Liver (tissue), 9 donors: ENCODE results near the gene KRTAP25-1. TPM values are rescaled to one million over a fixed set of nuclear protein-coding genes. Genes with fewer than 3 reads are reported as not detected.

Source experiments
- DNase-seq: peaks from one replicate; pipeline ENCODE4 v3.0.0-alpha.2; 2017; ENCODE audit warnings: low spot score
- H3K27ac ChIP-seq, 2 donors: one replicate each; pipeline ENCODE4 v1.7.0; 2013; ENCODE audit warnings: inconsistent platforms in 2 of 2, low read length in 2 of 2, control low read depth in 1 of 2, low read depth in 1 of 2, mild to moderate bottlenecking in 1 of 2
- H3K27me3 ChIP-seq, 4 donors: one replicate each; pipeline versions ENCODE4 v1.6.1 to v1.7.0; 2013; ENCODE audit warnings: low read length in 3 of 4, inconsistent platforms in 1 of 4, mild to moderate bottlenecking in 1 of 4, moderate library complexity in 1 of 4; ENCODE audit not compliant: control insufficient read depth in 4 of 4, insufficient read depth in 4 of 4
- H3K36me3 ChIP-seq, 4 donors: one replicate each; pipeline versions ENCODE4 v1.6.1 to v1.7.0; 2013; ENCODE audit warnings: low read length in 3 of 4, mild to moderate bottlenecking in 3 of 4, low read depth in 1 of 4, moderate library complexity in 1 of 4; ENCODE audit not compliant: control insufficient read depth in 4 of 4, insufficient read depth in 3 of 4
- H3K4me1 ChIP-seq, 4 donors: one replicate each; pipeline versions ENCODE4 v1.6.1 to v1.7.0; 2013; ENCODE audit warnings: low read length in 3 of 4, mild to moderate bottlenecking in 3 of 4, moderate library complexity in 1 of 4; ENCODE audit not compliant: control insufficient read depth in 4 of 4, insufficient read depth in 4 of 4
- H3K4me3 ChIP-seq, 3 donors: one replicate each; pipeline versions ENCODE4 v1.6.1 to v1.7.0; 2013; ENCODE audit warnings: low read length in 3 of 3, control low read depth in 1 of 3, low read depth in 1 of 3, mild to moderate bottlenecking in 1 of 3
- H3K9ac ChIP-seq, 2 donors: one replicate each; pipeline ENCODE4 v1.7.0; 2013; ENCODE audit warnings: low read length in 2 of 2, mild to moderate bottlenecking in 2 of 2, moderate library complexity in 2 of 2, control low read depth in 1 of 2, low read depth in 1 of 2
- H3K9me3 ChIP-seq, 4 donors: one replicate each; pipeline versions ENCODE4 v1.6.1 to v1.7.0; 2013; ENCODE audit warnings: low read length in 3 of 4; ENCODE audit not compliant: control insufficient read depth in 4 of 4
- ATF3 ChIP-seq: IDR thresholded peaks from 2 replicates; pipeline ENCODE4 v1.6.1; 2016; ENCODE audit warnings: antibody characterized with exemption
- CTCF ChIP-seq: fragments of 150-350 bp; IDR thresholded peaks from 2 replicates; pipeline ENCODE4 v1.5.1; 2017; ENCODE audit warnings: improper control_type of control experiment, low read depth, low read length; ENCODE audit not compliant: missing input control
- EGR1 ChIP-seq, 2 donors: IDR thresholded peaks; 2 replicates each; pipeline ENCODE4 v1.6.1; 2016 to 2018; ENCODE audit warnings: antibody characterized with exemption in 2 of 2, low read depth in 2 of 2
- FOXA1 ChIP-seq: IDR thresholded peaks from 2 replicates; pipeline ENCODE4 v1.6.1; 2016; ENCODE audit warnings: antibody characterized with exemption
- FOXA2 ChIP-seq: IDR thresholded peaks from 2 replicates; pipeline ENCODE4 v1.6.1; 2016; ENCODE audit warnings: antibody characterized with exemption
- GABPA ChIP-seq, 2 donors: IDR thresholded peaks in 1 of 2; conservative IDR thresholded peaks in 1 of 2; 2 replicates each; pipeline ENCODE4 v1.6.1; 2016; ENCODE audit warnings: antibody characterized with exemption in 2 of 2, mild to moderate bottlenecking in 1 of 2, moderate library complexity in 1 of 2
- HNF4A ChIP-seq, 2 donors: conservative IDR thresholded peaks; 2 replicates each; pipeline ENCODE4 v1.6.1; 2016; ENCODE audit warnings: antibody characterized with exemption in 2 of 2, mild to moderate bottlenecking in 2 of 2
- HNF4G ChIP-seq: IDR thresholded peaks from 2 replicates; pipeline ENCODE4 v1.6.1; 2016; ENCODE audit warnings: antibody characterized with exemption
- JUND ChIP-seq, 2 donors: IDR thresholded peaks; 2 replicates each; pipeline ENCODE4 v1.6.1; 2016; ENCODE audit warnings: antibody characterized with exemption in 2 of 2
- MAX ChIP-seq: IDR thresholded peaks from 2 replicates; pipeline ENCODE4 v1.6.1; 2016; ENCODE audit warnings: antibody characterized with exemption
- NR2F2 ChIP-seq: IDR thresholded peaks from 2 replicates; pipeline ENCODE4 v1.6.1; 2016; ENCODE audit warnings: antibody characterized with exemption
- RAD21 ChIP-seq, 2 donors: IDR thresholded peaks; 2 replicates each; pipeline ENCODE4 v1.6.1; 2016; ENCODE audit warnings: antibody characterized with exemption in 2 of 2, mild to moderate bottlenecking in 2 of 2
- REST ChIP-seq: IDR thresholded peaks from 2 replicates; pipeline ENCODE4 v1.6.1; 2016; ENCODE audit warnings: antibody characterized with exemption, mild to moderate bottlenecking
- RXRA ChIP-seq, 2 donors: IDR thresholded peaks; 2 replicates each; pipeline ENCODE4 v1.6.1; 2017 to 2018; ENCODE audit warnings: antibody characterized with exemption in 2 of 2, mild to moderate bottlenecking in 1 of 2
- SP1 ChIP-seq: IDR thresholded peaks from 2 replicates; pipeline ENCODE4 v1.6.1; 2018; ENCODE audit warnings: antibody characterized with exemption, mild to moderate bottlenecking
- TAF1 ChIP-seq: conservative IDR thresholded peaks from 2 replicates; pipeline ENCODE4 v1.6.1; 2016; ENCODE audit warnings: antibody characterized with exemption, mild to moderate bottlenecking
- YY1 ChIP-seq: IDR thresholded peaks from 2 replicates; pipeline ENCODE4 v1.6.1; 2016; ENCODE audit warnings: antibody characterized with exemption, mild to moderate bottlenecking
- ZBTB33 ChIP-seq: IDR thresholded peaks from 2 replicates; pipeline ENCODE4 v1.6.1; 2016; ENCODE audit warnings: antibody characterized with exemption
- WGBS: extraction: QIAGEN DNeasy Blood & Tissue Kit; methylation state at CpG from one replicate; pipeline ENCODE4 v1.1.7; 2013; 5-methylcytosine and 5-hydroxymethylcytosine counted together
- polyA plus RNA-seq, 2 donors: library from polyadenylated mRNA; stranded (reverse) in 1 of 2; unstranded in 1 of 2; fragments of 200-250 nt in 1 of 2; fragments of >200 nt in 1 of 2; fragmentation: Nextera tagmentation in 1 of 2; extraction: Ambion mirVana in 1 of 2; gene quantifications; one replicate each; pipeline versions ENCODE4 v1.2.1 to v1.2.3, GENCODE V29; 2013 to 2015
- total RNA-seq, 2 donors: library from RNA; depleted of rRNA; stranded (reverse); fragments of >200 nt; gene quantifications; one replicate each; pipeline ENCODE4 v1.2.3, GENCODE V29; 2014
- donor health status: healthy.
- donor health status: healthy.
- donor health status: healthy.
- donor health status: healthy.
- donor health status: healthy.

KRTAP25-1 gene
- total and polyA plus RNA-seq, 4 donors, result not detected

- 67% methylated on average over 3 of the region's 3 CpGs for WGBS
- Histone ChIP-seq H3K36me3 (no peaks in the 10 kb centered on the region), H3K4me1 (no peaks in the 10 kb centered on the region), H3K4me3 (no peak overlapping the region), H3K27me3 (peaks cover 0 to 6% (median 0%) of the 10 kb centered on the region in 4 donors), H3K27ac (no peak overlapping the region), H3K9me3 (no peaks in the 10 kb centered on the region), H3K9ac (no peak overlapping the region)
- DNase-seq, result no peak
- TF ChIP-seq RXRA (IDR thresholded peaks at IDR 0.05) (no peak), JUND (IDR thresholded peaks at IDR 0.05) (no peak), TAF1 (no peak), MAX (no peak)
Measured at GRCh38 chr21:30269803-30270530, 19.3 kb downstream of the KRTAP25-1 start.

- TF ChIP-seq MAX, result no peak
- no peak for TF ChIP-seq YY1
- TF ChIP-seq TAF1, result no peak
- no peak for TF ChIP-seq HNF4G
- TF ChIP-seq NR2F2, result no peak
- no peak for TF ChIP-seq JUND (IDR thresholded peaks at IDR 0.05)
- TF ChIP-seq FOXA1, result no peak
- no peak for TF ChIP-seq ZBTB33
- no peak for TF ChIP-seq RXRA (IDR thresholded peaks at IDR 0.05)
- no peak for TF ChIP-seq FOXA2
- TF ChIP-seq REST, result no peak
- no peak for TF ChIP-seq ATF3
- TF ChIP-seq RAD21 (IDR thresholded peaks at IDR 0.05), result no peak
- no peak for TF ChIP-seq HNF4A (conservative IDR thresholded peaks at IDR 0.05)
- TF ChIP-seq GABPA (IDR thresholded peaks at IDR 0.05 in 1 of 2, conservative IDR thresholded peaks at IDR 0.05 in 1 of 2), result no peak
- no peak for TF ChIP-seq SP1
- TF ChIP-seq CTCF, result no peak
- no peak for TF ChIP-seq EGR1 (IDR thresholded peaks at IDR 0.05; ENCODE audit: low read depth in 2 of 2)
- Histone ChIP-seq H3K9ac (no peak overlapping the region), H3K27ac (no peak overlapping the region), H3K27me3 (peaks cover 0 to 2% (median 0%) of the 10 kb centered on the region in 4 donors), H3K36me3 (no peaks in the 10 kb centered on the region), H3K4me1 (no peaks in the 10 kb centered on the region), H3K9me3 (no peaks in the 10 kb centered on the region), H3K4me3 (no peak overlapping the region)
- WGBS, result 52% methylated on average over 5 of the region's 5 CpGs
- no peak for DNase-seq
Measured at GRCh38 chr21:30268608-30269197, 20.6 kb downstream of the KRTAP25-1 start.
